Measurements from ENCODE around the gene TBC1D14. TPM values are rescaled to one million over a fixed set of nuclear protein-coding genes. Genes with fewer than 3 reads are reported as not detected.
A peak's percentile ranks its signal among the peaks of the same experiment; 100 is the strongest.

Gene TBC1D14
- total and polyA plus RNA-seq, 9 of the 15 experiments (the other 6 are each of a cell fraction or from before 2014, with no cell fraction given): 2.1 to 59.6 (median 44.8) TPM

- Histone ChIP-seq H3K9ac (ENCODE audit: insufficient read depth in 1 of 2, low read depth in 2 of 2, low read length in 2 of 2) (peak overlapping the region in 1 of 2 experiments; percentile 12; a peak in 1 of 4 replicates), H4K20me1 (replicated peaks; ENCODE audit: control insufficient read depth, insufficient read depth, low read length) (peaks cover 67% of the 10 kb centered on the region), H3K27ac (ENCODE audit: extremely low read depth, low read depth, low read length) (peak overlapping the region; percentile 73; the same call in 2 of the 3 replicates), H3K9me3 (replicated peaks; ENCODE audit: control insufficient read depth, insufficient read depth, low read depth, low read length) (no peaks in the 10 kb centered on the region), H3K4me3 (no peak overlapping the region), H3K4me1 (replicated peaks in 1 of 2; ENCODE audit: control insufficient read depth in 2 of 2, insufficient read depth in 2 of 2, low read length in 2 of 2) (peaks cover 36 to 56% of the 10 kb centered on the region in 2 experiments), H3K27me3 (ENCODE audit: control insufficient read depth in 2 of 2, insufficient read depth in 2 of 2, low read length in 2 of 2) (no peaks in the 10 kb centered on the region), H3K79me2 (ENCODE audit: control insufficient read depth, insufficient read depth, low read length) (peaks cover 76% of the 10 kb centered on the region), H2AFZ (ENCODE audit: low read depth, low read length) (no peak overlapping the region), H3K4me2 (ENCODE audit: insufficient read depth, low read length) (no peak overlapping the region), H3K36me3 (ENCODE audit: control insufficient read depth, insufficient read depth, low read length) (peaks cover 65% of the 10 kb centered on the region; the same call in 2 of the 3 replicates), H3K9me1 (ENCODE audit: control insufficient read depth, insufficient read depth, low read length) (peaks cover 10% of the 10 kb centered on the region)
- TF ChIP-seq BRD4 (IDR thresholded peaks at IDR 0.05) (no peak), ZNF407 (IDR thresholded peaks at IDR 0.05; ENCODE audit: low read depth) (no peak)
- ATAC-seq (no peak), FAIRE-seq (no peak), DNase-seq (ENCODE audit: extremely low read depth in 1 of 4, low spot score in 3 of 4) (no peak)
- ChIA-PET POLR2A (interaction anchor here (0.7 to 1.3 kb wide), 6 partner anchors 9 to 28 kb away, joined by 3 to 4 read pairs (median 3); no protein-coding TSS in a partner anchor), CTCF (ENCODE audit: low intra/inter-chr PET ratio) (no interaction called here)
- 30% methylated on average over 4 of the region's 4 CpGs for WGBS (ENCODE audit: insufficient coverage, low coverage, missing lambda C conversion rate)
- no TSS peak for BruUV-seq (replicated peaks)
- in situ Hi-C loops (cut with MboI): no loop called here
- intact Hi-C loops (cut with micrococcal nuclease): loop anchor here (2.0 kb wide), 1 partner anchor 25 kb away; no protein-coding TSS in a partner anchor
Measured at GRCh38 chr4:6941796-6942195, 32.2 kb downstream of the TBC1D14 start.

All from K562 (cell line).